ENCODE data around the gene FAM210A.

DNA sequence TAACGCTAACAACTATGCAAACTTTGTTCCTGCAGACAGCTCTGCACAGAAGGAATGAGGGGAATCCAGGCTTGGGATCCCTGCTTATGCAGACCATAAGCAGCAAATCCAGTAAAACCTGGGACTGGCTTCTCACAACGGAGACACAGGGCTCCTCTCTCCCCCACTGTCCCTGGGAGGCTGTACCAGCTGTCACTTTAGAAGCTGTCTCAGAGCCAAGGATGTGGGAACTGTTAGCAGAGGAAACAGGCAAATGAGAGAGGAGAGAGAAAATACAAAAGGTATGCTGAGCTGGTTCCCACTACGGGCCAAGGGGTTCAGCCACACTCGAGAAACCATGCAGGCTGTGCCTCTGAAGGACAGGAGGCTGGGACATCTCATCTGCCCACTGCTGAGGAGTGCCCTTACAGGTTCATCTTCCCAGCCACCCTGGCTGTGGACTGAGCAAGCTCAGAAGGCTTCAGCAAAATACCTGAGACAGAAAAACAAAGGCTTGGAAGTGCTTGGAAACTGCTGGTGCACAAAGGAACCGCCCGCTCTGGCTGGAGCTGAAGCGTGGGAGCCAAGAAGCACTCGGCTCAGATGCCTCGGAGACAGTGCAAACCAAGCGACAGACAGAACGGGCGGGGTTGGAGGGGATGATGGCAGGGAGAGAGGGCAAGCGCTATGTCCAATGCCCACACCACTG is 72.5 kb downstream of the FAM210A start:
- TF ChIP-seq, protein P1, sequence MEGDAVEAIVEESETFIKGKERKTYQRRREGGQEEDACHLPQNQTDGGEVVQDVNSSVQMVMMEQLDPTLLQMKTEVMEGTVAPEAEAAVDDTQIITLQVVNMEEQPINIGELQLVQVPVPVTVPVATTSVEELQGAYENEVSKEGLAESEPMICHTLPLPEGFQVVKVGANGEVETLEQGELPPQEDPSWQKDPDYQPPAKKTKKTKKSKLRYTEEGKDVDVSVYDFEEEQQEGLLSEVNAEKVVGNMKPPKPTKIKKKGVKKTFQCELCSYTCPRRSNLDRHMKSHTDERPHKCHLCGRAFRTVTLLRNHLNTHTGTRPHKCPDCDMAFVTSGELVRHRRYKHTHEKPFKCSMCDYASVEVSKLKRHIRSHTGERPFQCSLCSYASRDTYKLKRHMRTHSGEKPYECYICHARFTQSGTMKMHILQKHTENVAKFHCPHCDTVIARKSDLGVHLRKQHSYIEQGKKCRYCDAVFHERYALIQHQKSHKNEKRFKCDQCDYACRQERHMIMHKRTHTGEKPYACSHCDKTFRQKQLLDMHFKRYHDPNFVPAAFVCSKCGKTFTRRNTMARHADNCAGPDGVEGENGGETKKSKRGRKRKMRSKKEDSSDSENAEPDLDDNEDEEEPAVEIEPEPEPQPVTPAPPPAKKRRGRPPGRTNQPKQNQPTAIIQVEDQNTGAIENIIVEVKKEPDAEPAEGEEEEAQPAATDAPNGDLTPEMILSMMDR (IDR thresholded peaks at IDR 0.05) = no peak
- TF ChIP-seq POLR2A (IDR thresholded peaks at IDR 0.05) = no peak

Measured in upper lobe of left lung (tissue), 4 donors.